ENCODE measurements around the gene CENPN.

CENPN gene

GRCh38 chr16:81029930-81030604 is 23.1 kb downstream of the CENPN start:
- no peak for DNase-seq (ENCODE audit: low spot score)

GRCh38 chr16:81035398-81035974 is 28.5 kb downstream of the CENPN start, which contains the start of gene ATMIN:
ATMIN (plus strand) TSS chr16:81035842; CDS start chr16:81035871, 29 bp downstream.
- peak; percentile 90 for DNase-seq (ENCODE audit: low spot score)

- DNase-seq (ENCODE audit: low spot score), result peak; percentile 30
Observed at GRCh38 chr16:81035975-81036750, 29.1 kb downstream of the CENPN start.

DNA sequence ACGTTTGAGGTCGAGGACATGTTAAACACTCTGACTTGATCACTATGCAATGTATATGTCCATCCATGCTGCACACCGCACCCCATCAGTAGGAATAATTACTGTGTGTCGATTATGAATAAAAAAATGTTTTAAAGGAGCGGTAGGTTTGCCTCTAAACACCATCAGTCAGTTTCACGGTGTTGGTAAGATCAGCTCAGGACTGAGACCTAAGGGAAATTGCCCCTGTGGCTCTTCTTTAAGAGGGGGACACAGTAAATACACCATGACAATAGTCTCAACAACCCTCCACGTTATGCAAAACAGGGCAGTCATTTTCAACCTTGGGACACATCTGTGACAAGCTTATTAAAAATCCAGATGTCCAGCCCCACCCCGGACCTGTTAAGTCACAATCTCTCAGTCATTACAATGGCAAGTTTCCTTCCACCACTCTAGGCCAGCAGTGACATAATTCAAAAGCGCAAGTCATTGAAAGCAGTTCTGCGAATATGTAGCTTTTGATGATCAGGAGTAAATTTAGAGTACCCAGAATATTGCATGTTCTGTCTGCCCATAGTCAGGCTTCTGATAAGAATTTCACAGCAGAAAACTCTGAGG is 29.8 kb downstream of the CENPN start:
- no peak for DNase-seq (ENCODE audit: low spot score)

- no peak for DNase-seq (ENCODE audit: low spot score)
Observed at GRCh38 chr16:81040131-81040530, 33.1 kb downstream of the CENPN start.

GRCh38 chr16:81040842-81041241 is 33.8 kb downstream of the CENPN start:
- no peak for DNase-seq (ENCODE audit: low spot score)

- DNase-seq (ENCODE audit: low spot score), result no peak
Observed at GRCh38 chr16:81041696-81042095, 34.7 kb downstream of the CENPN start.

DNA sequence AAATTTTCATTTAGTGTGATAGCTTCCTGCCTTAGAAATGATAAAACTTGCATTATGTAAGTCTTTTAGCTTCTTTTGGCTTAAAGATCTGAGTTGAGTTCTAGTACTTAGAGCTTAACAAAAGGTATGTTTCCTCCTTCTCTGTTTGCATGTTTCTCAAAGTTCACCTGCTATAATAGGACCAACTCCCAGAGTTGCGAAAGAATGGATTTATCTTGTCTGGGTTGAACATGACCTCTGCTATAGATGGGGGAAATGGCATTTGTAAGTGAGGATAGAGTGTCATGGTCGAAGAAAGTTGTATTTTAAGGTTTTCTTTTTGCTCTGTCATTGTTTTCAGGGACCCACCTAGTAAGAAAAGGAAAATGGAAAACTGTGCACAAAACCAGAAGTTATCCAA is 35.8 kb downstream of the CENPN start:
- DNase-seq (ENCODE audit: low spot score), result no peak

DNA sequence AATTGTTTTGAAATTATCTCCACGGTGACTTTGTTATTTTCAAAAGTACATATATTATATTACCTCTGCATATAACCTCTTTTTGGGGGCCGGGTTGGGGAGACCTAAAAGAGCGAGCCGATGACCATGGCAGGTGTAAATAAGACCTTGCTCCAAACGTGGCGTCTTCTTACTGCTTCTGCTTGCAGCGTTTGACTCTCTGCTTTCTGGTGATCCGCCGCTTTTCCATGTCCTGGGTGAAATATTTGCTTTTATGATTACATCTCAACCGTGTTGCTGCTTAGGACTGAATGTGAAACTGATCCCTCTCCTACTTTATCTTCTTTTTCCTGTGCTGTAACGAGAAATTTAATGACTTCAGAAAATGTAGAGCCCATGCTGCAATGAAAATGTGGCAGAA is 46.7 kb downstream of the CENPN start:
- DNase-seq (ENCODE audit: low spot score), result no peak

DNA sequence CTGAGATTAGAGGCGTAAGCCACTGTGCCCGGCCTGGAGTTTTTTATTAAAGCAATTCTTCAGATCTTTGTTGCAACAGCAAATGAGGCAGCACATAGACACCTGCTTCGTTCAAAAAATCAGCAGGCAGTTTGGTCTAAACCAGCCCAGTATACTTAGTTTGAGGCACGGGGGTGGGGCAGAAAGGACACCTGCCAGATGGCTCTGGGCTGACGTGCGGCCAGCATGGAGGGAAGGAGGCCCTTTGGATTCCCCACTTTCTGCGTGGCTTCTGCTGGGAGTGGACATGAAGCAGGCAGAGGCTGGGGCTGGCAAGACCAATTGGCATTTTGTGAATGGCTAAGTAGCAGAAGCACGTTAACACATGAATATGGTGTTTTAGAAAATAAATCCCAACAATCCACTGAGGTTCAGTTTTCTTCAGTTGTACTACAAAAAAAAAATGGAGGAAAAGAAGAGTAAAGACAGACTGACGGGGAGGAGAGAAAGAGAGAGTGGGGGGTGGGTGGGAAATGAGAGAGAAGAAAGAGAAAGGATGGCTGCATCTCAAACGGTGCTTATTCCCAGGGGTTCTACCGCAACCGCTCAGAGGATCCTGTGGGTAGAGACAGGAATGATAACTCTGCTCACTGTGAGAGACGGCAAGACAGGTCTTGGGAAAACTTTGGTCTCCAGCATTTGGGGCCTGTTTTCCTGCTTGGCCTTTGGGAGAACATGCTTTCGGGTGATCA is 53.7 kb downstream of the CENPN start:
- DNase-seq (ENCODE audit: low spot score), result no peak

DNA sequence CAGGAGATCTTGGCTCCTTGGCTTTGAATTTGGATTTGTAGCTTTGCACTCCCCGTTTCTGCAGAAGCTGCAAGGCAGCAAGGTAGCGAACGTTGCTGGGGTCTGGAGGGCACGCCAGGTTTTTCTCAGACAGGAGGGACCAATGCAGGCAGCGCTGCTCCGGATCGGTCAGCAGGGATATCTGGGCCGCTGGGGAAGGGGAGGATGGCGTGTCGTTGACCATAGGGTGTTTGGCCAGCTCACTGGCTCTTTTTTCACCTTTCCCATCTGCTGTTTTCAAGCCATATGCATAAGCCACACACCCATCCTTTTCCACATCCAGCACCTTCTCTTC is 54.3 kb downstream of the CENPN start:
- DNase-seq (ENCODE audit: low spot score), result no peak

- DNase-seq (ENCODE audit: low spot score), result no peak
Observed at GRCh38 chr16:81061871-81062608, 55.0 kb downstream of the CENPN start.

GRCh38 chr16:81066681-81067080 is 59.7 kb downstream of the CENPN start:
- DNase-seq (ENCODE audit: low spot score), result no peak

DNA sequence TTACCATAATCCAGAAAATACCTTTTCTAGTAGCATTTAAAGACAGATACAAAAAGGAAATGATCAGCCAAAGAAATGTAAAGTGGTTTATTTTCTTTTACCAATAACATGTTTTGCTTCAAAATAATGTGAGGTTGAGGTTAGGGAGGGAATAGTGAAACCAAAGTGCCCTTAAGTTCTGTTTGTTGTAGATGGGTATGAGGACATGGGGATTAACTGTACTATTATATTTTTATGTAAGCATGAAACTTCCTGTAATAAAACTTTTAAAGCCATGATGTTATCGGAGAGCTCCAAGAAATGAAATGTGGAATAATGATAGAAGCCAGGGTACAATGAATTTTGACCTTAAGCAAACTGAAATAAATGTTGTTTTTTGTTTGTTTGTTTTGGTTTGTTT is 60.2 kb downstream of the CENPN start:
- no peak for DNase-seq (ENCODE audit: low spot score)

DNA sequence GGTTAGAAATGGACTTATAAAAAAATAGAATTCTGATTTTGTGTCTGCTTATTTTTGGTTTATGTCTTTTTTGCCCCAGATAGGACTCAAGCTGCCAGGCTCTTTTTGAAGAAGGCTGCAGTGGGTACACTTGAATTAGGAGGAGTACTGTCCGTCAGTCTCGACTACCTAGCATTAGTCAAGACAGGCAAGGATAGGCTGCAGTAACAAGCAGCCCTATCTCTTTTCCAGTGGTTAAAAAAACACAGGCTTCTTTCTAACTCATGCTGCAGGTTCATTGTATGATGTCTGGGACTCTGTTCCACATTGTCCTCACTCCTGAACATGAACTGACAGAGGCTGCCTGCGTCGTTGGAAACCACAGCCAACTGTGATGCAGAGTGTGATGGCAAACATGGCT is 62.0 kb downstream of the CENPN start:
- no peak for DNase-seq (ENCODE audit: low spot score)

GRCh38 chr16:81070979-81071378 is 64.0 kb downstream of the CENPN start:
- no peak for DNase-seq (ENCODE audit: low spot score)

DNA sequence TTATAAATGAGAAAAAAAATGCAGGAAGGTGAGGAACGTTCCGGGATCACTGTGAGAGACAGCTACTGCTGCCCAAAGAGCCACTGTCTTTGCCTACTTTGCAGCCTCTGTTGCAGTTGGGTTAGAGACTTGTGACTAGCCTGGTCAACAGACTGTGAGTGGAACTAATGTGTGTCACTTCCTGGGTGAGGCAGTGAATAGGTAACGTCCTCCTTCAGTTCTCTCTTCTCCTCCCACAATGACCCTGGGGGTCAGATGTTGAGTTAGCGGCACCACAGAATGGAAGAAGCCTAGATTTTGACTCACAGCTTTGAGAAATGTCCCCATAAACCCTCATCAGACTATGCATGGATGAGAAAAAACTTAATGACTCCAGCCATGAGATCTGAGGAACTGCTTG is 64.8 kb downstream of the CENPN start:
- no peak for DNase-seq (ENCODE audit: low spot score)

DNA sequence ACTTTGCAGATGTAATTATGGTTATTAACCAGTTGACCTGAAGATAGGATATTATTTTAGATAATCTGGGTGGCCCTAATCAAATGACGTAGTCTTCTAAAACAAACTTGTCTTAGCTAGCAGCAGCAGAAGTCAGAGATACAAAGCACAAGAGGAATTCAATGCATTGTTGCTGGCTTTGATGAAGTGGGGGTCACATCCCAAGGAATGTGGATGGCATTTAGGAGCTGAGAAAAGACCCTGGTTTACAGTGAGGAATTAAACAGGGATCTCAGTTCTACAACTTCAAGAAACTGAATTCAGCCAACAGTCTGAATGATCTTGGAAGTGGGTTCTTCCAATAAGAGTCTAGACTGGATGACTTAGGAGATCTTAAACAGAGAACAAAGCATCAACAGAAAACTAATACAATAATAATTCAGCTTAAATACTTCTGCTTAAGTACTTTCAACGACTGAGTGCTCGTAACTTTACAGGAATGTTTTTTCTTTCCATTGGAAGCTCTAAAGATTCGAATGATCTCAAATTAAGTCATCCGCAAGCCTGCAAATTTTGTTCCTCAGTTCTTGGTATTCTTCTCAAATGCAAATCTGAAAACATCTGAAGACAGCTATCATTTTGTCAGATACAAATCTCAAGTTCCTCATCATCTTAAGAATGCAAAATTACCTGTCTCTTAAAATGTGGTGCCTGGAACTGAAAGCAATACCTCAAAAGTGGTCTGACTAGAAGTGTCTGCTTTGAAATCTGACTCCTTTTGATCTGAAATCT is 66.7 kb downstream of the CENPN start:
- DNase-seq (ENCODE audit: low spot score), result no peak

DNA sequence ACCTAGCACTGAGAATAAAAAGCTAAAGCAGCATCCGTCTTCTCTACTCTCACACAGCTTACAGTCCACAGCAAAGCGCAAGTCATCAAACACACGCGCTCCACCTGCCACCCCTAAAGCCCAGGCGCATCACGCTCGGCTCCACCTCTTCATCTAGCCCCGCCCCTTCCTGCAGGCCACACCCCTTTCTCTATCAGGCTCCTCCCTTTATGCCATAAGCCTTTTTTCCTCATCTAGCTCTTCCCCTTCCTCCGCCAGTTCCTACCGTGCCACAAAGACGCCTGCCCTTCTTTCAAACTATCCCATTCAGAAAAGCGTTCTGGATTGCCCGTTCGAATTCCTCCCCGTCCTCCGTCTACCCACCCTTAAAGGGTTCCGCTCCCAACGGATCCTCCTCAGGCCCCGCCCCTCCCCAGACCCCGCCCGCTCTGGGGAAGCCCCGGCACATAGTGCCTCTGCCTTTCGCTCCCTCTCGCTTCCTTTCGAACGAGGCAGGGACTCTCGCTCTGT is 69.6 kb downstream of the CENPN start:
- DNase-seq (ENCODE audit: low spot score), result peak; percentile 94

DNA sequence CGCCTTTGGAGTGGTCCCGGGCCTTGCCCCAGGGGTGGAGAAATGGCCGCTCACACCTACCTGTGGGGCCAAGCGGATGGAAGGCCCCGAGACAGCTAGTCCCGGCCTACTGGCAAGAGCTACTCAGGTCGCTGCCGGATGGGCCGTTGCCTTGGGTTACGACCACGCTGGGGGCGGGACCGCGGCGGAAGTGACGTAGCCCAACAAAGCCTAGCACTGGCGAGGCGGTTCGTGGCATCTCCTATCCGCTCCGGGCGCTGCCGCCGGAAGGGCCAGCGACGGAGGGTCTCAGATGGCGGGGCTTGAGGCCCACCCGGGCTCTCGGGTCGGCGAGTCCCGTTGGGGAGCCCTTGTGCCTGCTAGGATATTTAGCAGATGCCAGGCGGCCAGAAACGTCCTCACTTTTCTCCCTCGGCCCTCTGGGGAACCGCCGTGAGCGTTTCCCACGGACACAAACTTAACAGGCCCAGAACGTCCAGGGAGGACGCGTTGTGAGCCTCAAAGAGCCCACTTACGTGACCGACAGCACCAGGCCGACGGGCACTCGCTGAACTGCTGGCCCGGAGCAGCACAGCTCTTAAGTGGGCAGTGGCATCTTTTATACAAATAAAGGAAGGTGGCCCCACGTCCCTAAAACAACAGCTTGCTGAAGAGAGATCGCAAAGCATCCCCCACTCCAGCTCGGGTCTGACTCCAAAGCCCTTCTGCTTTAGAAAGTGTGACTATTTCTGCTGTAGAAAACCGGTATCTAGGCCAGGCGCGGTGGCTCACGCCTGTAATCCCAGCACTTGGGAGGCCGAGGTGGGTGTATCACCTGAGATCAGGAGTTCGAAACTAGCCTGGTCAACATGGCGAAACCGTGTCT is 70.3 kb downstream of the CENPN start, which contains the start of gene C16orf46:
TSS of gene C16orf46 (minus strand) at position 163 of the 865 bp plus-strand sequence. CDS start 13,283 bp downstream, outside the sequence.
- DNase-seq (ENCODE audit: low spot score), result peak; percentile 95
